Skeletal muscle tissue (tissue), 4 donors: ENCODE measurements around the gene COL23A1. TPM values are rescaled to one million over a fixed set of nuclear protein-coding genes. Genes with fewer than 3 reads are reported as not detected.

Source experiments
- H3K27ac ChIP-seq: one replicate; pipeline ENCODE4 v1.7.0; 2013; ENCODE audit warnings: mild to moderate bottlenecking, low read depth, low read length, inconsistent platforms
- H3K27me3 ChIP-seq, 3 donors: one replicate each; pipeline ENCODE4 v1.7.0; 2013; ENCODE audit warnings: low read length in 3 of 3; ENCODE audit not compliant: control insufficient read depth in 3 of 3, insufficient read depth in 3 of 3
- H3K36me3 ChIP-seq, 3 donors: one replicate each; pipeline ENCODE4 v1.7.0; 2013; ENCODE audit warnings: low read length in 3 of 3; ENCODE audit not compliant: control insufficient read depth in 3 of 3, insufficient read depth in 3 of 3
- H3K4me1 ChIP-seq, 3 donors: one replicate each; pipeline ENCODE4 v1.7.0; 2013; ENCODE audit warnings: low read length in 3 of 3, mild to moderate bottlenecking in 3 of 3; ENCODE audit not compliant: control insufficient read depth in 3 of 3, insufficient read depth in 3 of 3
- H3K4me3 ChIP-seq, 3 donors: one replicate each; pipeline ENCODE4 v1.7.0; 2013; ENCODE audit warnings: low read length in 3 of 3
- H3K9ac ChIP-seq, 3 donors: one replicate each; pipeline ENCODE4 v1.7.0; 2013; ENCODE audit warnings: low read length in 3 of 3, mild to moderate bottlenecking in 3 of 3, moderate library complexity in 2 of 3, low read depth in 1 of 3
- H3K9me3 ChIP-seq, 3 donors: one replicate each; pipeline ENCODE4 v1.7.0; 2013; ENCODE audit warnings: low read length in 3 of 3; ENCODE audit not compliant: control insufficient read depth in 3 of 3
- total RNA-seq: library from RNA; depleted of rRNA; stranded (reverse); fragments of >200 nt; gene quantifications from one replicate; pipeline ENCODE4 v1.2.3, GENCODE V29; 2014
- donor health status: Osteomylitis.

The COL23A1 gene
- total RNA-seq, 1 donor from 2014 or later, result 0.52 TPM

- peaks cover 19 to 56% (median 33%) of the 10 kb centered on the region in 3 donors for H3K27me3 ChIP-seq
- H3K4me1 ChIP-seq, result peaks cover 10 to 24% (median 23%) of the 10 kb centered on the region in 3 donors
- no peak overlapping the region for H3K4me3 ChIP-seq
These were observed 303.0 kb downstream of the COL23A1 start for GRCh38 chr5:178287091-178287790.

GRCh38 chr5:178286226-178287090 is 303.7 kb downstream of the COL23A1 start:
- no peak overlapping the region for H3K4me3 ChIP-seq
- H3K9ac ChIP-seq, result no peak overlapping the region
- H3K9me3 ChIP-seq, result peaks cover 3 to 6% (median 5%) of the 10 kb centered on the region in 3 donors
- no peak overlapping the region for H3K27ac ChIP-seq
- no peaks in the 10 kb centered on the region for H3K36me3 ChIP-seq
- H3K27me3 ChIP-seq, result peaks cover 19 to 48% (median 25%) of the 10 kb centered on the region in 3 donors
- H3K4me1 ChIP-seq, result peaks cover 10 to 24% (median 23%) of the 10 kb centered on the region in 3 donors

More at GRCh38 chr5:178287091-178287790, 303.0 kb downstream of the COL23A1 start:
- Histone ChIP-seq H3K9me3 (peaks cover 3 to 6% (median 5%) of the 10 kb centered on the region in 3 donors), H3K27ac (no peak overlapping the region), H3K36me3 (no peaks in the 10 kb centered on the region), H3K9ac (no peak overlapping the region)

- Histone ChIP-seq H3K4me3 (no peak overlapping the region), H3K36me3 (no peaks in the 10 kb centered on the region), H3K9ac (no peak overlapping the region), H3K9me3 (peaks cover 3 to 6% (median 5%) of the 10 kb centered on the region in 3 donors), H3K27ac (no peak overlapping the region), H3K4me1 (peaks cover 10 to 24% (median 23%) of the 10 kb centered on the region in 3 donors), H3K27me3 (peaks cover 16 to 39% (median 17%) of the 10 kb centered on the region in 3 donors)
These were observed 304.6 kb downstream of the COL23A1 start for GRCh38 chr5:178285399-178286225.

GRCh38 chr5:178284996-178285395 is 305.2 kb downstream of the COL23A1 start:
- H3K36me3 ChIP-seq, result no peaks in the 10 kb centered on the region
- H3K9ac ChIP-seq, result no peak overlapping the region
- H3K4me1 ChIP-seq, result peaks cover 12 to 27% (median 21%) of the 10 kb centered on the region in 3 donors

GRCh38 chr5:178284093-178284675 is 306.0 kb downstream of the COL23A1 start:
- no peak overlapping the region for H3K4me3 ChIP-seq
- no peak overlapping the region for H3K27ac ChIP-seq
- H3K9me3 ChIP-seq, result peaks cover 3 to 6% (median 5%) of the 10 kb centered on the region in 3 donors

More at GRCh38 chr5:178284996-178285395, 305.2 kb downstream of the COL23A1 start:
- peaks cover 3 to 6% (median 5%) of the 10 kb centered on the region in 3 donors for H3K9me3 ChIP-seq
- H3K27me3 ChIP-seq, result peaks cover 11 to 33% (median 11%) of the 10 kb centered on the region in 3 donors
- H3K4me3 ChIP-seq, result no peak overlapping the region
- no peak overlapping the region for H3K27ac ChIP-seq

GRCh38 chr5:178283520-178283919 is 306.7 kb downstream of the COL23A1 start:
- Histone ChIP-seq H3K9me3 (peaks cover 3 to 6% (median 5%) of the 10 kb centered on the region in 3 donors), H3K4me1 (peaks cover 6 to 13% (median 10%) of the 10 kb centered on the region in 3 donors), H3K9ac (no peak overlapping the region), H3K27ac (no peak overlapping the region), H3K4me3 (no peak overlapping the region), H3K27me3 (peaks cover 11 to 30% (median 11%) of the 10 kb centered on the region in 3 donors), H3K36me3 (no peaks in the 10 kb centered on the region)

More at GRCh38 chr5:178284093-178284675, 306.0 kb downstream of the COL23A1 start:
- Histone ChIP-seq H3K4me1 (peaks cover 11 to 20% (median 17%) of the 10 kb centered on the region in 3 donors), H3K9ac (no peak overlapping the region), H3K36me3 (no peaks in the 10 kb centered on the region), H3K27me3 (peaks cover 11 to 29% (median 13%) of the 10 kb centered on the region in 3 donors)

GRCh38 chr5:178282391-178282790 is 307.8 kb downstream of the COL23A1 start:
- no peak overlapping the region for H3K27ac ChIP-seq
- H3K27me3 ChIP-seq, result peaks cover 8 to 26% (median 12%) of the 10 kb centered on the region in 3 donors
- peaks cover 3 to 6% (median 5%) of the 10 kb centered on the region in 3 donors for H3K9me3 ChIP-seq
- no peak overlapping the region for H3K4me3 ChIP-seq
- no peak overlapping the region for H3K9ac ChIP-seq
- peaks cover 6 to 8% (median 7%) of the 10 kb centered on the region in 3 donors for H3K4me1 ChIP-seq
- no peaks in the 10 kb centered on the region for H3K36me3 ChIP-seq

- H3K27ac ChIP-seq, result no peak overlapping the region
- H3K4me3 ChIP-seq, result no peak overlapping the region
- H3K4me1 ChIP-seq, result peaks cover 6 to 8% (median 7%) of the 10 kb centered on the region in 3 donors
- peaks cover 0 to 17% (median 12%) of the 10 kb centered on the region in 3 donors for H3K27me3 ChIP-seq
- no peaks in the 10 kb centered on the region for H3K36me3 ChIP-seq
- H3K9ac ChIP-seq, result no peak overlapping the region
- H3K9me3 ChIP-seq, result peaks cover 3 to 6% (median 5%) of the 10 kb centered on the region in 3 donors
These were observed 308.9 kb downstream of the COL23A1 start for GRCh38 chr5:178281331-178281730.

- no peak overlapping the region for H3K4me3 ChIP-seq
- peak overlapping the region in 1 of 3 donors; percentile 33 for H3K9ac ChIP-seq
- no peaks in the 10 kb centered on the region for H3K36me3 ChIP-seq
- peaks cover 0 to 15% (median 12%) of the 10 kb centered on the region in 3 donors for H3K27me3 ChIP-seq
- peaks cover 3 to 6% (median 5%) of the 10 kb centered on the region in 3 donors for H3K9me3 ChIP-seq
- peaks cover 6 to 8% (median 7%) of the 10 kb centered on the region in 3 donors for H3K4me1 ChIP-seq
- H3K27ac ChIP-seq, result no peak overlapping the region
These were observed 309.6 kb downstream of the COL23A1 start for GRCh38 chr5:178280631-178281030.
